HTERT RPE-1 (cell line): ENCODE data around the gene NPLOC4.
"Not testable (repeated sequence)": the region's sequence is repeated elsewhere in the genome, so short reads cannot be mapped to it uniquely, and the experiment has no call there.

Experiments used
- in situ Hi-C: fragments of 300-500 bp; cut with MboI; formaldehyde crosslinking; loops from 4 replicates; pipeline ENCODE4 v1.14.3; 2020; ENCODE audit warnings: low sequenced_read_pairs

The NPLOC4 gene

DNA sequence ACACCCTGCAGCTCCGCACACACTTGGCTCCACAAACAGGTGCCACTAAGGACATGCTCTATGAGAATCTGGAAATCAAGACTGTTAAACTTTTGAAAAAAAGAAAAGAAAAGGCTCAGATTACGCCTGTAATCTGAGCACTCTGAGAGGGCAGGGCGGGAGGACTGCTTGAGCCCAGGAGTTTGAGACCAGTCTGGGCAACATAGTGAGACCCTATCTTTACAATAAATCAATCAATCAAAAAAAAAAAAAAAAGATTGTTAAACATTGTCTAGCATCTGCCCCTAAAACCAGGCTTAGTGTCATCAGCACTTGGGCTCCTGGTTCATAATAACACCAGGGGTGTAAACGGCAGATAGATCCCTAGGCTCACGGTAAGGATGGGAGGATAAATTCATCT, 47.3 kb downstream of the NPLOC4 start:
- in situ Hi-C loops, result no loop called here

DNA sequence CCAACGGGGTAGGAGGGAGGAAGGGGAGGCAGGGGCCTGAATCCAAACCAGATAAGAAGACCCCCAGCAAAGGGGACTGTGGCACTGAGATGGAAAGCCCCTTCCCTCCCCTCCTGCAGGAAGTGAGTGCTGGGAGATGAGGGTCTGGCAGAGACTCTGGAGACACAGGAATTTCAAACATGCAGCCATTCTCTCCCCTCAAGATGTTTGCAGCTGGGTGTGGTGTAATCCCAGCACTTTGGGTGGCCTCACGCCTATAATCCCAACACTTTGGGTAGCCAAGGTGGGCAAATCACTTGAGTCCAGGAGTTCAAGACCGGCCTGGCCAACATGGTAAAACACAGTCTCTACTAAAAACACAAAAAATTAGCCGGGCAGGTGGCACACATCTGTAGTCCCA, 50.8 kb downstream of the NPLOC4 start:
- in situ Hi-C loops, result no loop called here

DNA sequence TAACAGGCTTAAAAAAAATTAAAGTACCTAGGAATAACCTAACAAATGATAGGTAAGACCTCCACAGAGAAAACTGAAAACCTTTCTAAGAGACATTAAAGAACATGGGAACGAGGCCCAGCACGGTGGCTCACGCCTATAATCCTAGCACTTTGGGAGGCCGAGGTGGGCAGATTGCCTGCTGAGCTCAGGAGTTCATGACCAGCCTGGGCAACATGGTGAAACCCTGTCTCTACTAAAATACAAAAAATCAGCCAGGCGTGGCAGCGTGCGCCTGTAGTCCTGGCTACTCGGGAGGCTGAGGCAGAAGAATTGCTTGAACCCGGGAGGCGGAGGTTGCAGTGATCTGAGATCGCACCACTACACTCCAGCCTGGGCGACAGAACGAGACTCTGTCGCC, 52.1 kb downstream of the NPLOC4 start:
- in situ Hi-C loops, result not testable (repeated sequence)

DNA sequence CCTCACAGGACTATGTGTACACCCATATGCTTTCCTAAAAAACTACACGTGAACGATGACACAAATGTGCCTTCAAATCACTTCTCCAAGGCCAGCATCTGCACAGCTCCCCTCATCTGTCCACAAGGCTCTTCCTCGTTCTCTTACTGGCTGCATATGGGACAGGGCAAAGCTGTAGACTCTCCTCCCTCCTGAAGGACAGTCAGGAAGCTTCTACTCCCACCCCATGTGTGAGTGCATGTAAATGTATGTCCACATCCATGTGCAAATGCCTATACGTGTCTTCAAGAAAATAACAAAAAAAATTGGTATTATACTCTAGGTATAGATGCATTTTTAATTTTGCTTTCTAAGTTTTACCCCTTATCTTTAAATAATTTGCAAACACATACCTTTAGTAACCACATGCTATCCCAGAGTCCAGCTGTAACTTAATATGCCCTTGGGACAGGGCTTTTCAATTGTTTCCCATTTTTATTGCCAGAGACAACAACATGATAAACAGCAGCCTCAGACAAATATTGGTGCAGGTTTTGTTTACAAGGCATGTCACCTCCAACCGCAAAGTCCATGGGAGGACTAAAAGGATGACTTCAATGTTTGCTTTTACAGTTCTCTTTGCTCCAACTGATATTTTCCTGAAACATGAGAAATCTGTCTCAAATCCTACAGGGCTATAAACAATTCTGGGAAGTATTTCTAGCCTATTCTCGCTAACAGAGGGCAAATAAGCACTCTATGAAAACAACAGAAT, 53.1 kb downstream of the NPLOC4 start:
- in situ Hi-C loops, result no loop called here

DNA sequence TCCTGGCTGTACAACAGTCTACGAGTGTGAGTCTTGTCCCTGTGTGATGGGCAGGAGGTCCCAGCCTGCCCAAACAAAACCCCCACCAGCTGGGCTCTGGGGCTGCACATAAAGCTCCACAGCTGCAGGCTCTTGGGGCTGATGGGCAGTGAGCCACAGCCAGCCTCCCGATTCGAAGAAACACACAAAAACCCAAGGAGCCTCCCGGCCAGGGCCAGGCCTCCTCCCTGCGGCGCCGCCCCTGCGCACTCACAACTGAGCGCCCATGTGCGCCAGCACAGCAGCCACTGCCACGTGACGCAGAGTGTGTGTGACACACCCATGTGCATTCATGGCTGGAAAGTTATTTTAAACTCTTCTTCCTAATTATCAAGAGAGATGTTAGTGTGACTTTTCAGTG, 54.2 kb downstream of the NPLOC4 start:
- in situ Hi-C loops, result no loop called here

DNA sequence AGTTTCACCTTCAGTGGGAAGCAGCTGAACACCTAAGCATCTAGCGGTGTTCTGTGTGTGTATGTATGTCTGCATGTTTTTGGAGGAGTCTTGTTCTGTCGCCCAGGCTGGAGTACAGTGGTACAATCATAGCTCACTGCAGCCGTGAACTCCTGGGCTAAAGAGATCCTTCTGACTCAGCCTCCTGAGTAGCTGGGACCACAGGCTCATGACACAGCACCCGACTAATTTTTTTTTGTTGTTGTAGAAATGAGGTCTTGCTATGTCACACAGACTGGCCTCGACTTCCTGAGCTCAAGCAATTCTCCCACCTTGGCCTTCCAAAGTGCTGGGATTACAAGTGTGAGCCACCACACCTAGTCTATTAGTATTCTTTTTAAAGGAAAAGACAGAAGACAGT, 54.6 kb downstream of the NPLOC4 start:
- in situ Hi-C loops, result no loop called here

DNA sequence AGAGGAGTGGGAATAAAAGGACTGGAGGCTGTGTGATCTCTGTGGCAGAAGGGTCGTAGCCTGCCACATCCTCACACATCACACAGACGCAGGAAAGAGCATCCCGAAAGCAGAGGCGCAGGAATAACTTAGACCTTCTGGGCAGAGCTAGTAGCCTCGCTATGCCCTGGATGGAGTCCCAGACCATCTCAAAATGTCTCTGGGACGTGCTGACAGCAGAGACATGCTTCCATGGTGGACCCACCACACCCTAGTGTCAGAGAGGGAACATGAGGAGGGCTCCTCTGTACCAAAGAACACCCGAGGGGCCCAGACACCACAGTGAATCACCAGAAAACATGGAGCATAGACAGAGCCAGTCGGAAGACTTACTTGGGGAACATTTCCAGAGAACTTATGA, 55.2 kb downstream of the NPLOC4 start:
- in situ Hi-C loops, result no loop called here

DNA sequence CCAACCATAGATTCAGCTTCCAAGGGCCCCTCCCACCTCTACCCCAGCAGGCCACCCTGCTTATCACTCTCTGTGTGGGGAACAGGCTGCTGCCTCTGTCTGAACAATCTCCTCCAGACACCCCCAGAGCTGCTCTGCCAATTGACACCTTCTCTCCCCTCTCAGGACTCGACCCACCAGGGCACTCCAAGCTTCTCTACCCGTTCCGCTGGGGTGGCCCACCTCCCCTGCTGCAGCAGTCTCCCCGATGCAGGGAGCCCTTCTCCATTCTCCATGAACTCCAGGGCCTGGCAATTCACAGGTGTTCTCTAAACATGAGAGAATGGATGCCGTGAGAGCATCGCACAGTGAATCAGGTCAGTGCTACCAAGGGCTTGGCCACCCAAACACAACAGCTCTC, 56.4 kb downstream of the NPLOC4 start:
- in situ Hi-C loops, result no loop called here

DNA sequence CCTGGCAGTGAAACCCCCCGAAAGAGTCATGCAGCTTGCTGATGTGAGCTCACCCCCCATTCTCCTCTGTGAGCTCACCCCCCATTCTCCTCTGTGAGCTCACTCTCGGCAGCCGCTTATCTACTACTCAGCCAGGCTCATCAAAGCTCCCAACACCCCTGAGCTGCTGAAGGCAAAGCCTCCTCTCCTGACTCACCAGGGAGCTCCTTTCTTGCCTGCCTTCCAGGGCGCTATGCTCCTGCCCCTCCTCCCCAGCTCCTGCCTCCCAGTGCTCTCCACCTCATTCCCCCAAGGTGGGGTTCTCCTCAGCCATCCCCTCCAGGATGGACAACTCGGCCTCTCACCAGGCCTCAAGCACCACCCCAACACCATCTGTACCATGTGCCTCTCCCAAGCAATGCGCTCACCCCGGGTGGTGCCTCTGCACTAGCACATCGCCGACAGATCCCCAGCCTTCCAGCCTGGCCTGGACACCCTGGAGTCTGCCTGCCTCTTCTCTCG, 57.0 kb downstream of the NPLOC4 start:
- in situ Hi-C loops, result no loop called here

DNA sequence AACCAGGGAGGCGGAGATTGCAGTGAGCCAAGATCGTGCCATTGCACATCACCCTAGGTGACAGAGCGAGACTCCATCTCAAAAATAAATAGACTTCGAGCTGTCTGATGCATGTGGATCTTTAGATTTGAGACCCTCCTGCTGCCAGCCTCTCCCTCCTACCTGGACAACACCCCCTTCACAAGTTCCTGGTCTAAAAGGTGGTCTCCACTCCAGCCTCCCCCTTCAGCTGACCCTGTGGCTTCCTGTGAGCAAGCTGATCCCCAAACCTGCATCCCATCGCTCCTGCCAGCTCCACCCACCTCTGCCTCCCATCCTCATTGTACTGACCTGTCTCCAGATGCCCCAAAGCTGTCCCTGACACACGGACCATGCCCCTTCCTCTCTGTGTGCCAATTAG, 57.6 kb downstream of the NPLOC4 start:
- in situ Hi-C loops, result no loop called here

DNA sequence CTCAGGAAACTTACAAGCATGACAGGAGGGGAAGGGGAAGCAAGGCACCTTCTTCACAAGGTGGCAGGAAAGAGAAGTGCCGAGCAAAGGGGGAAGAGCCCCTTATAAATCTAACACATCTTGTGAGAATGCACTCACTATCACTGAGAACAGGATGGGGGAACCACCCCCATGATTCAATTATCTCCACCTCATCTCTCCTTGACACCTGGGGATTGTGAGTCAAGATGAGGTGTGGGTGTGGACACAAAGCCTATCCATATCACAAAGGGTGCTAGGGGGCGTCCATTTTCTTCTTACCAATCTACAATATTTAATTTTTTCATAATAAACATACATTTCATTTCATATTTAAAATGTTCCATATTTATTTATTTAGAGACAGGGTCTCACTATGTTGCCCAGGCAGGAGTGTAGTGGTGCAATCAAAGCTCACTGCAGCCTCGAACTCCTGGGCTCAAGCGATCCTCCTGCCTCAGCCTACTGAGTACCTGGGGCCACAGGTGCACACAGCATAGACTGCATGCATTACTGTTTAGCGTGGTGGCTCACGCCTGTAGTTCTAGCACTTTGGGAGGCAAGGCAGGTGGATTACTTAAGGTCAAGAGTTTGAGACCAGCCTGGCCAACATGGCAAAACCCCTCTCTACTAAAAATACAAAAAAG, 58.2 kb downstream of the NPLOC4 start:
- in situ Hi-C loops, result no loop called here

DNA sequence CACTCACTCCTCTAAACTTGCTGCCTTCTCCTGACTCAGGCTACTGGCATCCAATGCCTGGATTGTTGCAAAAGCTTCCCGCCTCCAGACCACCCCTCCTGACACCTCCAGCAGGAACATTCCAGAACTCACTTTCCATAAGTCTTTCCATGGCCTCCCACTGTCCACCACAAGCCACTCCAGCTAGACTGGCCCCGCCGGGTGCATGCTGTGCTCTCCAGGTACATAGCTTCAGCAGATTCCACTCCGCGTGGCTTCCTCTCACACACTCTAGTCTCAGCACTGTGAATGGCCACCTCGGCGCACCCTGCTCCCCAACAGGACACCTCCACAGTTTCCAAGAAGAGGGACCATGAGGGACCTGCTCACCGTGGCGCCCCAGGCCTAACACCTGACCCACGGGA, 58.9 kb downstream of the NPLOC4 start:
- in situ Hi-C loops, result no loop called here

DNA sequence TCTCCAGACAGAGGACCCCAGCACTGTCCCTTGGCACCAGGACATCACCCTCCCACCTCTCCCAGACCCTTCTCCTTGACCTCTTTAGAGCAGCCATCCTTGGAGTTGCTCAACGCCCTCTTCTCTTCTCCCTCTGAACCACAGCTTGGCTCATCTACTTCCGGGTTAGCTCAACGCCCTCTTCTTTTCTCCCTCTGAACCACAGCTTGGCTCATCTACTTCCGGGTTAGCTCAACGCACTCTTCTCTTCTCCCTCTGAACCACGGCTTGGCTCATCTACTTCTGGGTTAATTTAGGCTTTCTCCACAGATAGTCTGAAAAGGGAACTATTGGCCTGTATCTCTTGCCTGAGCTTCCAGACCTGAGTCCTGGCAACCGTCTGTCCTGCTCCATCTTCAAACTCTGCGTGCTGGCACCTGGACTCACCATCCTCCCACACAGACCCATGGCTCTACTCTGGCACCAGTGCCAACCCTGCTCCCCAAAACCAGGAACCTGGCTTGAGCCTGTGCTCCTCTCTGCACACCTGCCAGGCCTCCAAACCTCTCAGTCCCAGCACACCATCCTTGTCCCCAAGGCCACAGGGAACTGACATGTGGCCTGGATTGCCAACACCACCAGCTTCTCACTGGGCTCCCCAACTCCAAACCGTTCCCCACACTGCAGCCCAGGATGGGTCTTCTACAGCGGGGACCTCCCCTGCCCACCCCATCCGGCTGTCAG, 59.5 kb downstream of the NPLOC4 start:
- in situ Hi-C loops, result no loop called here

DNA sequence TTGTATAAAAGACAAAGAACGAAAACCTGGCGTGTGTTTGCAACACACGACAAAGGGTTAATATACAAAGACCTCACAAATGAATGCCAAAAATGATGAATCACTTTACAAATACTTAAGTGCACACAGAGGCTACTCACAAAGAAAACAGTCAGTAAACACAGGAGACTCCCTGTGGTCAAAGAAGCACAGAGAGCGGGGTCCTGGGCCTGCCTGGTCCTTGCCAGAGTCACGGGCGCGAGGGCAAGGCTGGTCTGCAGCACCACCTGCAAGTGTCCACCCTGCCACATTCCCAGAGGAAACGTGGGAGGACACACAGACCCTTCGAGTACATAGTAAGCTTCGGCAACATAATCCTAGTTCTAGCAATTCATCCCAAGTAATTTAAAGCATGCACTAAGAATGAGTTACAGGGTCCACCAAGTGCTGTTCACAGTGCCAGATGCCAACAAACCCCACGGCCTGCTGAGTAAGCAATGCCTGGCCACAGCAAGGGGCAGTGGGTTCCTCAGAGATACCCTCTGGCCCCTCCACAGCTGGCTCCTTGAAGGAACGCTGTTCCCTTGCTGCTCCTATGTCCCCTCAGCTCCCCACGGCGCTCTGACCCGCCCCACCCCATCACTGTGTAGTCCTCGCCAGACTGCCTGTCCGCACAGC, 60.2 kb downstream of the NPLOC4 start:
- in situ Hi-C loops, result no loop called here

DNA sequence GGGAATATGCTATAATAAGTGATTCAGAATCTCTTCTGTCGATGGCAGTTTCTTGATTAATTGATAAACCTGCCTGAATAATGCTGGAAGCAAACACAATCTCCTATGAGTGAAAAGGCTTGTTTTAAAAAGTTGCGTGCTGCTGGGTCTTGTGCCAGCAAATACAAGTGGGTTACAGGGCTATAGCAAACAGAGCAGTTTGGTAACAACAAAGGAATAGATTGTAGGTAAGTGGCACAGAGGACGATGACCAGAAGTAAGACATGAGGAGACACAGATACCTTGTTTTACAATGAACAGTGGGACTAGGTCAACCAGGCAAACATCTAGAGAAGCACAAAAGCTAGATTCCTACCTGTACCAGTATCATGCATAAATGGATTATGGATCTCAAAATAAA, 61.1 kb downstream of the NPLOC4 start:
- in situ Hi-C loops, result no loop called here

DNA sequence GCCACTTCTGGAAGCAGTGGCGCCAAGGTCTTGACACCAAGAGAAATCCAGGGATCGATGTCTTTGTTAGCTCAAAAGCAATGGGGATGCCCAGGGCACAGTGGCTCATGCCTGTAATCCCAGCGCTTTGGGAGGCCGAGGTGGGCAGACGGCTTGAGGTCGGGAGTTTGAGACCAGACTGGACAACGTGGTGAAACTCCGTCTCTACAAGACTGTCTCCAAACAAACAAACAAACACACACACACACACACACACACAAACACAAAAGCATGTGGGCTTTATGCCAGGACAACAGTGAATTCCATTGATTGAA, 62.3 kb downstream of the NPLOC4 start:
- in situ Hi-C loops, result no loop called here

DNA sequence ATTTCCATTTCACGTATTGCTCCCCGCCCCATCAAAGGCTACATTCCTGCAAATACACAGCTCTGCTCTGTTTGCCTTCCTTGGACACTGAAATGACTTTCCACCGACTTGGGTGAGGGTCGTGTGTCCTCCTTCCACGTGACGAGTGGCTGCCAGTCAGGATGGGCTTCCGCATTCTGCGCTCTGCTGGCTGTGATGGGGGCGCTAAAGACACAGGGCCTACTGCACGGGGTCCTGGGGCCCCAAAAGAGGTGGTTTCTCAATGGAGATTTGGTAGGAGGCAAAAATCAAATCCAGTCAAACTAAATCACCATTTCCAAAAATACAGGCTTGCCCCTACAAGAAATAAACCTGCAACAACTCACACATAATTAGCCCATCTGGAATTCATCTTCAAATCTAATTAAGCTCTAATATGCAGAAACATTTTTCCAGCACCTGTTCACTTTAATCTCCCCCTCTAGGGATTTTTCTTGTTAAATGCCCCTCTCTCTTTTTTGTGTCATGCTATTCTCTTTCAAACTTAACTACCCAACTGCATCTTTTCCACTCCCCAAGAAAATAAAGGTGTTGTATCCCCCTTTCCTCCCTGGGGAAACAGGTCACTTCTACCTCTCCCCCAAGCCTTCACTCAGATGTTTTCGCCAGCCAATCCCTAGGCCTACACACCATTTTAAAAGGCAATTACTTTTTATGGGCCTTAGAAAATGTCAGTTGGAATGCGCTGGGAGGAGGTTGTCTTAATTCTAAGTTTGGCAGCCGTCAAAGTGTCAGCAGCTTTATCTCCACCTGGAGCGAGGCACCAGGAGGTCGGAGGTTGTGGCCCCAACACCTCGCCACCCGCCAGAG, 62.9 kb downstream of the NPLOC4 start:
- in situ Hi-C loops, result no loop called here

DNA sequence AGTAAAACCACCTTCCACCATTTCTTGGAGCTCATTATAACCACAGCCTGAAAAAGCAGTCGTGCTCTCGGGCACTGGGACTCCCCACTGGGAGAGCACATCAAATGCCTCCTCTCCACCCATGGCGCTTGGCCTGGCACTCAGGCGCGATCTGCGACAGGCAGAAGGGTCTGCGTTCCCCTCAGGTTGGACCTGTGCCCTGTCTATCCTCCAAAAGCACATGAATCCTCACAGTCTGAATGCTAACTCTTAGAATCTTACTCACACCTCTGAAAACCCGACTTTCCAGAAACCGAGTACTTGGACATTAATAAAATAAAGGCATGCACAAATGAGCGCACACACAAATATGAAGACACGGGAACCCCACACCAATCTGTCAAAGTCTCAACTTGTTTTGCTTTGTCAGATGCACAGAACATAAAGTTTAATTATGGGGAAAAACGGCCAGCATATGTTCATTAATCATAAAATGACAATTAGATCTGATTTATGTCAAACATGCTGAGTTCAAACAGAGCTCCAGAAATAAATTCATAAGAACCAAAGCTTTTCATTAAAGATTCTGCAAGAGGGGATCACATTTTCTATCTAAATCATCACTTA, 64.2 kb downstream of the NPLOC4 start:
- in situ Hi-C loops, result no loop called here

DNA sequence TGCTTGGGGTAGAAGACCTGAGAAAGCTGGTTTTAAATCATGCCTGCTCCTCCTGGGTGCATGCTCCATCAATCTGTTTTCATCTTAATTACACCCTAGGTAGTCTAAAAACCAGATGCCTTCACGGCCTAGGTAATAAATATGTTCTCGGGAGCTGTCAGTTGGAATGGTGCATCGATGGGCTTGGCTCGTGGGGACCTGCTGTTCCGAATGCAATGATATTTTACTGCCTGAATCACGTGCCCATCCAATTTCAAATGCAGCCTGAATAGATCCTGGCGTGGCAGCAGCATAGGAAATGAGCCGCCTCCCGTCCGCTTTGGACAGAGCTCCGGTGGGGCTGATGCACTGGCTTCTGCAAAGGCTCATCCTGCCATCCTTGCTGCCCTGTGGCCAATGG, 65.9 kb downstream of the NPLOC4 start:
- in situ Hi-C loops, result no loop called here

DNA sequence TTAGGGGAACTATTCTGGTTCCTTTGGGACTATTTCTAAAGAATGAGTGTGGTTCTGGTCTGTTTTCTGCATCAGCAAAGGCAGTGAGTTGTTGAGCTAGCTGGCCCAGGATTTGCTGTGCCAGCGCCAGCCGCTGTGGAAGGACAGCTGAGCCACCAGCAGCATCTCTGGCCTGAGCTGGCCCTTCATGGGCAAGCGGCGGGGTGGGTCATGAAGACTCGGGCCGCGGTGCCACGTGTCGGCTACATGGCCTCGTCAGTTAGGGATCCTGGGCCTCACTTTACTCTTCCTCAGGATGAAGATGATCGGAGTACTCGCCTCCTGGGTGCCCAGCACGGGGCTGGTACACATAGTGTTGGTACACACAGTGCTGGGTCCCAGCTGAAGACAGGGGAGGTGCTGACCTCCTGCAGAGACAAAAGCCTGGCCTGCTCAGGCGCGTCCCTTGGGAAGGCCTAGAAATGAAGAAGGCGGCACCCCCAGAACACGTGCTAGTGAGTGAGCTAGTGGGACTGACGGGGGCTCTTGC, 66.9 kb downstream of the NPLOC4 start:
- in situ Hi-C loops, result no loop called here
